Measurements from ENCODE around the gene ITPK1.

GRCh38 chr14:92969871-92970270 lies 145.9 kb downstream of the ITPK1 start:
- TF ChIP-seq CTCF (IDR thresholded peaks at IDR 0.05; ENCODE audit: low read depth, low read length): no peak
- no peak for TF ChIP-seq EZH2phosphoT487 (IDR thresholded peaks at IDR 0.05; ENCODE audit: low read depth)
